ENCODE data around the gene SHROOM3.

The SHROOM3 gene

DNA sequence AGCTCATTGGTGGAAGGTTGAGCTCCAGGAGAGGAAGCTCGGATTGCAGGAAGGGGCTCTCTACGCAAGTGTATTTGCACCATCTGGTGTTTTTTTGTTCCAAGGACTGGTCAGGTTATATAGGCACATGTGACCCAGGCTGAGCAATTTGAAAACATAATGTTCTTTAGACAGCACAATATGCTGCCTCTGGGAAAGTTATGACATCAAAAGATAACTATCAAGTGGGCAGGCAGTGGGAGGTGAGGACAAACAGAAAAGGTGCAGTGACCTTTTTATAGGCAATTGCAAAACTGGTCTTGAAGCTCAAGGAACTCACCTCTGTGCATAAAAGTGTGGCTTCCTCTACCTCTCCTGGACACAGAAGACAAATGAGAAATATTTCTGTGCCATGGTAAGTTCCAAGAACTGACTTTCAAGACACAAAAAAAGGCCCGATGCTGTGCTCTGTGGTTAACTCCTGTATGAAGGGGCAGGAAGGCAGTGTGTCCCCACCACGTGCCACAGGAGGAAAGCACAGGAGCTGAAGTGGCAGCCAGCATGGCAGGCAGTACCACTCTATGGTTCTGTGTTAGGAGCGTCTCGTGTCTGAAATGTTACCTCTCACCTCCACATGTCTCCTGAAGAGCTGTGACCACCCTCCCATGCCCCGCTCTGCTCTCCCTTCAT is 128.6 kb downstream of the SHROOM3 start:
- Histone ChIP-seq H3K4me1 (peaks cover 6% of the 10 kb centered on the region; the same call in 1 of the 2 replicates), H3K36me3 (no peaks in the 10 kb centered on the region), H3K27me3 (no peaks in the 10 kb centered on the region), H3K4me3 (ENCODE audit: low read depth, low read length) (no peak overlapping the region), H3K9me3 (no peaks in the 10 kb centered on the region)
- TF ChIP-seq, protein P1, sequence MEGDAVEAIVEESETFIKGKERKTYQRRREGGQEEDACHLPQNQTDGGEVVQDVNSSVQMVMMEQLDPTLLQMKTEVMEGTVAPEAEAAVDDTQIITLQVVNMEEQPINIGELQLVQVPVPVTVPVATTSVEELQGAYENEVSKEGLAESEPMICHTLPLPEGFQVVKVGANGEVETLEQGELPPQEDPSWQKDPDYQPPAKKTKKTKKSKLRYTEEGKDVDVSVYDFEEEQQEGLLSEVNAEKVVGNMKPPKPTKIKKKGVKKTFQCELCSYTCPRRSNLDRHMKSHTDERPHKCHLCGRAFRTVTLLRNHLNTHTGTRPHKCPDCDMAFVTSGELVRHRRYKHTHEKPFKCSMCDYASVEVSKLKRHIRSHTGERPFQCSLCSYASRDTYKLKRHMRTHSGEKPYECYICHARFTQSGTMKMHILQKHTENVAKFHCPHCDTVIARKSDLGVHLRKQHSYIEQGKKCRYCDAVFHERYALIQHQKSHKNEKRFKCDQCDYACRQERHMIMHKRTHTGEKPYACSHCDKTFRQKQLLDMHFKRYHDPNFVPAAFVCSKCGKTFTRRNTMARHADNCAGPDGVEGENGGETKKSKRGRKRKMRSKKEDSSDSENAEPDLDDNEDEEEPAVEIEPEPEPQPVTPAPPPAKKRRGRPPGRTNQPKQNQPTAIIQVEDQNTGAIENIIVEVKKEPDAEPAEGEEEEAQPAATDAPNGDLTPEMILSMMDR (IDR thresholded peaks at IDR 0.05; ENCODE audit: low read depth, low read length): no peak
- no peak for DNase-seq

DNA sequence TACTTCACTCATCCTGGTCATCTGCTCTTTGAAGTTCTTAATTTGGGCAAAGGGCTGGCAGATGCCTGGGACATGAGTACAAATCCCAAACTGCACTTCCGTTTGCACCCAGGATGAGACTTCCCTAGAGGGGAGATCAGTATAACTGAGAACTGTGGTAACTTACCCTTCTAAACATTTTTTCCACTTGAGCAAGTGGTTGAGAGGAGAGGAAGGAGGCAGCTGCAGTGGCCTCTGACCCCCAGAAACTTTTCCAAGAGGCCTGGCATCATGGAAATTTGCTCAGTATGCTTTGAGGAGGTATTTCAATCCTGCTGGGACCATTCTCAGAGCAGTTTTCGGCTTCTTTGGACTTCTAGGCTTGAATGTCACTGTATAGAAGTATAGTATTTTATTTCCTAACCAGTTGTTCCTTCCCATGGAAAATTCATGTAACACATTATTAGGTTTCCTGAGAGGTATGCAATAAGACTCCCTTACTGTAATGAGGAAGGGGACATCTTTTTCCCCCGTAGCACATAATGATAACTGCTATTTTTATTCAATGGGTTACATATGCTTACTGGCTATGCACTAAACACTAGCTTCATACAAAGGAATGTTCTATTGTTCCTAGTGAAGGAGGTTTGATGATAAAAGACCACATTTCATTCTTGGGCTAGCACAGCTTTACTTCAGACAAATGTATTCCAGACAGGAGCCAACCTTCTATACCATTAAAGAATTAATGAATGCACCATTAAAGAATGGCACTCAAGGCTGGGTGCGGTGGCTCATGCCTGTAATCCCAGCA is 129.3 kb downstream of the SHROOM3 start:
- Histone ChIP-seq H3K9me3 (no peaks in the 10 kb centered on the region), H3K4me3 (ENCODE audit: low read depth, low read length) (no peak overlapping the region), H3K4me1 (peaks cover 12% of the 10 kb centered on the region; the same call in 1 of the 2 replicates), H3K27me3 (no peaks in the 10 kb centered on the region), H3K36me3 (no peaks in the 10 kb centered on the region)
- DNase-seq: no peak
- TF ChIP-seq, protein P1 (IDR thresholded peaks at IDR 0.05; ENCODE audit: low read depth, low read length): no peak

DNA sequence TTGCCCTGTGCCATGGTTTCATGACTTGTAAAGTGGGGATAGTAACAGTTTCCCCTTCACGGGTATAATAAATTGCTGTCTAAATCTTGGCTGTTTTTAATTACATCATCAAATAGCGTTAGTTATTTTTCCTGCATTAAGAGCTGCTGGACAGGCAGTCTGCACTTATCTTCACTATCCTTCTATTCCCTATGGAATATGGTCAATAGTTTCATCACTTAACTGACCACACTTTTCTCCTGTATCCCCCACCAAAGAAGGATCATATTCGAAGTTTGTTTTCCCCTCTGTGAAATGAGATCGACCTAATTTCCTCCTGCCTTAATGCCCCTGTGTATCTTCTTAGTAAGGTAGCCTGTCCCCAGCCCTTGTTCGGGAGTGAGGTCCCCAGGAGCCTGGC is 133.2 kb downstream of the SHROOM3 start:
- H3K27me3 ChIP-seq: no peaks in the 10 kb centered on the region
- H3K4me1 ChIP-seq: peaks cover 12% of the 10 kb centered on the region; the same call in 1 of the 2 replicates
- H3K9me3 ChIP-seq: no peaks in the 10 kb centered on the region
- TF ChIP-seq, protein P1 (IDR thresholded peaks at IDR 0.05; ENCODE audit: low read depth, low read length): no peak
- H3K4me3 ChIP-seq (ENCODE audit: low read depth, low read length): no peak overlapping the region
- DNase-seq: no peak
- H3K36me3 ChIP-seq: no peaks in the 10 kb centered on the region

DNA sequence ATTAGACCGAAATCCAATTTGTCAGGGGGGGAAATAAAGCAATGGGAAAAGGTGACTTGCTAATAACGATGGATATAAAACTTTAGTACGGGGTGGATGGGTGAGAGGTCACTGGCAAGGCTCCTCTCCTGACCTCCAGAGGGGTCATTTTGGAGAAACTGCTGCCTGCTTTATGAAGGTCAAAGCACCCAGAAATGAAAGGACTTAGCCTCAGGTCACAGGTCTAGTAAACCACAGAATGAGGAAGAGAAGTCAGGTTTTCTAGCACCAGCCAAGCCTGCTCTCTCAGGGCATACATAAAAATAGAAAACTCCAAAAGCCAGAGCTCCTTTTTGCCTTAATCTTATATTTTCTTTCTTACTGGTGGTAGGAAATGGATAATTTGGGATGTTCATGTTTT is 134.2 kb downstream of the SHROOM3 start:
- no peaks in the 10 kb centered on the region for H3K36me3 ChIP-seq
- no peaks in the 10 kb centered on the region for H3K27me3 ChIP-seq
- TF ChIP-seq, protein P1 (IDR thresholded peaks at IDR 0.05; ENCODE audit: low read depth, low read length): no peak
- DNase-seq: no peak
- H3K4me3 ChIP-seq (ENCODE audit: low read depth, low read length): no peak overlapping the region
- peaks cover 12% of the 10 kb centered on the region; the same call in 1 of the 2 replicates for H3K4me1 ChIP-seq
- H3K9me3 ChIP-seq: no peaks in the 10 kb centered on the region

DNA sequence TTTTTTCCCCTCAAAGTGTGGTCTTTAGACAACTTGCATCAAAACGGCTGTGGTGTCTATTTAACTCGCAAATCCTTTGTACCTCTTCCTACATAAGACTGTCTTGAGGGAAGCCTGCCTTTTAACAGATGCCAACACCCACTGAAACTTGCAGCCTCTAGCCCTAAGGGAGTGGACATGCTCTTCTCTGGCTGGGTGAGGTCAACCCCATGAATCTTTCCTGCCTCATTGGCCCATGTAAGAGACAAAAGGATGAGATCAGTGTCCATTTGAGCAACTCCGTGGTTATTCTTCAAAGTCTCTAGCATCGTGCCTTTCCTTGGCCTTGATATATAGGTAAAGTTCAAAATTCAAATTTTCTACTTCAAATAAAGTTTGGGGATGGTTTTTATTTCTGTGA is 134.7 kb downstream of the SHROOM3 start:
- Histone ChIP-seq H3K4me3 (ENCODE audit: low read depth, low read length) (no peak overlapping the region), H3K36me3 (no peaks in the 10 kb centered on the region), H3K9me3 (no peaks in the 10 kb centered on the region), H3K27me3 (no peaks in the 10 kb centered on the region), H3K4me1 (peaks cover 12% of the 10 kb centered on the region; the same call in 1 of the 2 replicates)
- DNase-seq: no peak
- TF ChIP-seq, protein P1 (IDR thresholded peaks at IDR 0.05; ENCODE audit: low read depth, low read length): no peak

Measured in BE2C (cell line).